Fibroblast of mammary gland (primary cell): ENCODE measurements around the gene METAP1D.
A peak's percentile ranks its signal among the peaks of the same experiment; 100 is the strongest.
"Not testable (repeated sequence)": the region's sequence is repeated elsewhere in the genome, so short reads cannot be mapped to it uniquely, and the experiment has no call there.

Source experiments
- DNase-seq: peaks from one replicate; pipeline ENCODE4 v3.0.0-alpha.2; 2010; ENCODE audit warnings: low read depth
- H3K4me3 ChIP-seq: 2 replicates; pipeline ENCODE4 v1.5.1; 2011; ENCODE audit warnings: low read depth, mild to moderate bottlenecking, low read length, moderate library complexity; ENCODE audit not compliant: control insufficient read depth
- TF ChIP-seq, protein P1 (sequence below): conservative IDR thresholded peaks from 2 replicates; pipeline ENCODE4 v1.5.1; 2011; ENCODE audit warnings: low read depth, low read length, inconsistent platforms; ENCODE audit not compliant: control insufficient read depth, insufficient read depth

Gene METAP1D

DNA sequence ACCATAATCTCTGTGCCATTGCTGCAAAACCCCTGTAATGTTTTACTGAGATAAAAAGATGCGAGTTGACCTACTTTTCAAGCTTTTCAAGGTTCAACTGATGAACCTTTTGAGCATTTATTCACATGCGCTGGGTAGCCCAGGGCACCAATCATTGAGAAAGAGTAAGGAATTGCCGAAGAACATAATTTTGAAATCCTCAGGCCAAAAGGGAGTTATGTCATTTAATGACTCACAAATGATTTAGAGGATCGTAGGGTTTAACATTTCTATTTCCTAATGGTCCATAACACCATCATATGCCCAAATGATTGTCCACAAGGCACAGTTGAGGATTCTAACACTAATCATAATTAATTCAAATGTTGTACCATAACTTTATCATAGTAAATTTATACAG is 65.4 kb downstream of the METAP1D start:
- TF ChIP-seq, protein P1, sequence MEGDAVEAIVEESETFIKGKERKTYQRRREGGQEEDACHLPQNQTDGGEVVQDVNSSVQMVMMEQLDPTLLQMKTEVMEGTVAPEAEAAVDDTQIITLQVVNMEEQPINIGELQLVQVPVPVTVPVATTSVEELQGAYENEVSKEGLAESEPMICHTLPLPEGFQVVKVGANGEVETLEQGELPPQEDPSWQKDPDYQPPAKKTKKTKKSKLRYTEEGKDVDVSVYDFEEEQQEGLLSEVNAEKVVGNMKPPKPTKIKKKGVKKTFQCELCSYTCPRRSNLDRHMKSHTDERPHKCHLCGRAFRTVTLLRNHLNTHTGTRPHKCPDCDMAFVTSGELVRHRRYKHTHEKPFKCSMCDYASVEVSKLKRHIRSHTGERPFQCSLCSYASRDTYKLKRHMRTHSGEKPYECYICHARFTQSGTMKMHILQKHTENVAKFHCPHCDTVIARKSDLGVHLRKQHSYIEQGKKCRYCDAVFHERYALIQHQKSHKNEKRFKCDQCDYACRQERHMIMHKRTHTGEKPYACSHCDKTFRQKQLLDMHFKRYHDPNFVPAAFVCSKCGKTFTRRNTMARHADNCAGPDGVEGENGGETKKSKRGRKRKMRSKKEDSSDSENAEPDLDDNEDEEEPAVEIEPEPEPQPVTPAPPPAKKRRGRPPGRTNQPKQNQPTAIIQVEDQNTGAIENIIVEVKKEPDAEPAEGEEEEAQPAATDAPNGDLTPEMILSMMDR = no peak
- peak; percentile 25 for DNase-seq
- no peak overlapping the region for H3K4me3 ChIP-seq

DNA sequence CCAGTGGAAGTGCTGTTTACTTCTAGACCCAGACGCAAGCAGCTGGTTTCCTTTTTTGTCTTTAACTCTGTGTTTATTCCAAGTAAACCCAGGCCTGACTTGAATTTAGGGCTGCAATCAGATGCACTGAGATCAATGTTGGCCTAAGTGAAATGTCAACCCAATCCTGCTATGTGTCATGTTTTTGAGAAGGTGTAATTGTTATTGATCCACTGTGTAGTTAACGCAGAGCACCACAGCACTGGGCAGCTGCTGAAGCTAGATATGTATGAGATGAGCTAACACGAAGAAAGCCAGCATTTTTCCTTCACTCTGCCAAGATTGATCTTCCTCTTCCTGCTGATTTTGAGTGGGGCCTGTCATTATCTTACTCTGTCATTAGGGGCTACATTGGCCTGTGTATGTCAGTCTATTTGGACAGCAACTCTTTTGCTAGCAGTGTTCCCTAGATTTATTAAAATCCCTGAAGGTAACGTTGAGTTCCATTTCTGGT is 66.7 kb downstream of the METAP1D start:
- TF ChIP-seq, protein P1 = no peak
- DNase-seq = no peak

DNA sequence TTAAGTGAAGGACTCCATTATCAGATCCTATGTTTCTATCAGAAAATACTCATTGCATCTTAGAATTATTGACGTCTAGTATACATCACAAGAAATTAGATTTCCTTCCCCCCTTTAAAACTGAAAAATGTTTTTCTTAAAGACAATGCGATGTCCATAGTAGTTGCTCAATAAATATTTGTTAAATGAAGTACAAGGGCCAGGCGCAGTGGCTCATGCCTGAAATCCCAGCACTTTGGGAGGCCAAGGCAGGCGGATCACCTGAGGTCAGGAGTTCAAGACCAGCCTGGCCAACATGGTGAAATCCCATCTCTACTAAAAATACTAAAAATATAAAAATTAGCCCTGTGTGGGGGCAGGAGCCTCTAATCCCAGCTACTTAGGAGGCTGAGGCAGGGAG is 68.2 kb downstream of the METAP1D start:
- DNase-seq, H3K4me3 ChIP-seq: not testable (repeated sequence)

More for the DNA sequence above, 66.7 kb downstream of the METAP1D start:
- H3K4me3 ChIP-seq = no peak overlapping the region

DNA sequence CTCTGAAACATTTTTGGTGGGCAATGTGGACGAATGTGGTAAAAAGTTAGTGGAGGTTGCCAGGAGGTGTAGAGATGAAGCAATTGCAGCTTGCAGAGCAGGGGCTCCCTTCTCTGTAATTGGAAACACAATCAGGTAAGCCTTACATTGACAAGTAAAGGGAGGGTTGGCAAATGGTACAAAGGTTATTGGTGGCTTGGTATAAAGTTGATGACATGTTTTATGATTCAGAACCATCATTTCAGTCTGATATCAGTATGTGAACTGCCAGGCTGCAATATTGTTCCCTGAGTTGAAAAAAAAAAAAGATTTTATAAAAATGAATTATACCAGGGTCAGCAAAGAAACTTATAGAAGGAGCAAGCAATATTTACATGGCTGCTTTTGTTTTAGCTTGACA is 71.2 kb downstream of the METAP1D start:
- no peak overlapping the region for H3K4me3 ChIP-seq
- DNase-seq = no peak
- TF ChIP-seq, protein P1 = no peak

DNA sequence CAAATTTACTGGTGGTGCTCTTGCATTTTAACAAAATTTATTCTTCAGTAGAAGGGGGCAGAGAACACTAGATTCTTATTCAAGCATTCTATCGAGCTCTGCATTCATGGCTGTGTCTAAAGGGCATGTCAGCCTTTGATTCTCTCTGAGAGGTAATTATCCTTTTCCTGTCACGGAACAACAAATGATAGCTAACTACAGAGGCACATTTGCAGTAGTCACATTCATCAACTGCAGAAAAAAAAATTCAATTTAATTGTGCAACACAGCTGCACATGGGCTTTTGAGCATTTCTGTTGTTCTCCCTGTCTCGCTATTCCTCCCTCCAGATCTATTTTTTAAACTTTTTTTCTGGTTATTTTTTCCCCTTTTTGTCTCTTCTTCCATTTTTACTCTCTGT is 72.5 kb downstream of the METAP1D start:
- DNase-seq = no peak
- TF ChIP-seq, protein P1 = no peak
- H3K4me3 ChIP-seq = no peak overlapping the region

DNA sequence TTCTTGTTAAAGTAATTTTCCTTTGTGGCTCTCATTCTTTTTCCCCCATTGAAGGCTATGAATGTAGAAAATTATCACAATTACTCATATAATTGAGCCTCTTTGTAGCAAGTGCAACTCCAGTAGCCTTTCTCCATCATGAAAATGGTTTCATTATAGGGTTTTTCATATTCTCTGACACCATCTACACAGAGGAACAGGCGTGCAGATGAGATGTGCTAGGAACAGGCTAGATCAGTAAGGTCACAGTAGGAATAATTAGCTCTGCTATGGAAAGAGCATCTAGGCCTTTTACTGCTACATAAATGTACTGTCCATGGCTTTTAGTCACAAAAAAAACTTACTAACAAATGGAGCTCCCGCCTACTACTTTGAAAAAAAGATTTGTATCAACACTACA is 73.0 kb downstream of the METAP1D start:
- no peak overlapping the region for H3K4me3 ChIP-seq
- DNase-seq = no peak
- TF ChIP-seq, protein P1 = no peak

DNA sequence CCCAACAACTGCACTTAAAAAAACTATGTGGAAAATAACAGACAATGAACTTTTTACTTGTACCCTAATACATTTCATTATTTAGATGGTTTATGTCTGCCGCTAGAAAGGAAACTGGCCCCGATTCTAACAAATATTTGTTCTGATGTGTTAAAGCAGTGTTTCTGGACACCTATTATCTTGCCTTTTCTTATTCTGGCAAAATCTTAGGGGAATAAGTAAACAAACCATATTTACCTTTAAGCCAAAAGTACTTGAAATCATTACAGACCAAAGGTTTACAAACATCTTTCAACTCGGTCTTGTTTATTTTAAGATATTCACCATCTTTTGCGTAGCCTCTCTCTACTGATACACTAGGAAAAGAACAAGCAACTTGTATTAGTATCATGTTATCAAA is 73.8 kb downstream of the METAP1D start:
- no peak overlapping the region for H3K4me3 ChIP-seq
- DNase-seq = no peak
- TF ChIP-seq, protein P1 = no peak

DNA sequence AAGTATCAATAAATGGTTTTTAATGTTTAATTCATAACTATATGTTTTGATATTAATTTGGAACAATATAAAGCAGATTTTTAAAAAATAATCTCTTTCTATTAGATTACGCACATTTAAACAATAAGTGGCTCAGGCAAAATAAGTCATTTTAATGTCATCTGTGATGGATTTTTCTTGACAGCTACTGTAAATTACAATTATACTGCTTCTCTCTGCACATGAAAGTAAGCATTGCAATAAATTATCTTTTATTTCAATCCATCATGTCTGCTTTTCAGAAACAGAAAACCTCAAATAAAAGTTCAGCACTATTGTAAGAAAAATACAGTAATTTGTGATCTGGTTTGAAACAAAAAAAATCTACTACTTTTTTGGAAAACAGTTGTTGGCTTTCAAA is 74.5 kb downstream of the METAP1D start:
- TF ChIP-seq, protein P1 = no peak
- no peak for DNase-seq
- no peak overlapping the region for H3K4me3 ChIP-seq
